ENCODE measurements around the gene ZSCAN31. TPM values are rescaled to one million over a fixed set of nuclear protein-coding genes. Genes with fewer than 3 reads are reported as not detected.
A peak's percentile ranks its signal among the peaks of the same experiment; 100 is the strongest.
"Not testable (repeated sequence)": the region's sequence is repeated elsewhere in the genome, so short reads cannot be mapped to it uniquely, and the experiment has no call there.

The ZSCAN31 gene
- 3.1 and 7.8 TPM in 2 replicates for polyA plus RNA-seq (2014; cell fraction: cytosol; rRNA removed)
- 1.7 and 2.3 TPM in 2 replicates for polyA plus RNA-seq (2014; cell fraction: nucleus; rRNA removed)

- DNase-seq (ENCODE audit: low spot score), result peak; percentile 97
These were observed at the start of gene ZSCAN31 for GRCh38 chr6:28335564-28336283. TSS of gene ZSCAN31 (minus strand) at chr6:28336148. CDS start at chr6:28329683, 6,465 bp downstream.

DNA sequence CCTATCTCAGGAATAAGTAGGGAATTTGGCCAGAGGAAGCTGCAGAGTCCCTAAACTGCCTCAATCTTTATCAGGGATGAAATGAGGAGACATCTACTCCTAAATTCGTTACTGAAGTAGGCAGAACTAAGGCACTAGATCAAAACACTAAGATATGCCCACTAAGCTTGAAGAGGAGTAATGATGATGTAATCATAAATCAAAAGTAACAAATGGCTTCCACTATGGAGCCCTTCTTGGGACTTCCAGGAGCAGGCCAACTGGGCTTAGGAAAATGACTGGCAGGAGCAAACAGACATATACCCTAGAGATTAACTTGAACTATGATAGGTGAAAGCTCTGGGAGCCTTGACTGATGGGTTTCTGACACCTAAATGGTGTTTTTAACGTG is 48.2 kb upstream of the ZSCAN31 start:
- no peak for DNase-seq (ENCODE audit: low spot score)

DNA sequence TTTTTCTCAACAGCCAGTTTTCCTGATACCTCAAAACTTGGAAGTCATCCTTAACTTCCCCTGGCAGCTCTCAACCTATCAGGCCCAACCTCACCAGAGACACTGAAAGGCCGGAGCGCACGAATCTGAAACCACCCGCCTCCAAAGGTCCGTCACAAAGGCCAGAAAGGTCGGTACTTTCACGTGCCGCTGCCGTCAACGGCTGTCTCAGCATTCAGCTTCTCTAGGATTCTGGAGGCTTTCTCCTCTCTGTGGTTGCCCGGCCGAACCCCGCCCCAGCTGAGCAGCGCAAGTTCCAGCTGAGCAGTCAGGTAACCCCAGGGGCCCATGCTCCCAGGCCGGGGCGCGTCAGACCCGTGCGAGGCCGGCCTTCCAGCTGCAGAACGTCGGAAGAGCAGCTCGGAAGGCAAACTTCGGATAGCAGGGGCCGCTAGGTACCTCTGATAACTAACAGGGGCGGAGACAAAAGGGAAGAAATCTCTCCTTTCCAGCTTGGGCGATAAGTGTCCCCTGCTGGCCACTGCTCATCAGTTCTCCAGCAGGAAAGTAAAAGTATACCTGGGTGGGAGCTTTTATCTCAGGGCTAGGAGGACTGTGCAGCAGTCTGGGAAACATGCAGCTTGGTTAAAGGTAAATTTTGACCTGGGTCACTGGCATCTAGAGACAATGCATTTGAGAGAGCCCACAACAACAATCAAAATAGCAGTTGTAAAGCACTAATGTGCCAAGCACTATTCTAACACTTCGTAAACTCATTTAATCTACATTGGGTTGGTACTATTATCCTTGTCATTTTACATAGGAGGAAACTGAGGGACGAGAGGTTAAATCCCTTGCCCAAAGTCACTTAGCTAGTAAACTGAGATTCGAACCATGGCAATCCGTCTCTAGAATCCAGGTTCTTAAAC is 47.5 kb upstream of the ZSCAN31 start:
- DNase-seq (ENCODE audit: low spot score), result no peak

DNA sequence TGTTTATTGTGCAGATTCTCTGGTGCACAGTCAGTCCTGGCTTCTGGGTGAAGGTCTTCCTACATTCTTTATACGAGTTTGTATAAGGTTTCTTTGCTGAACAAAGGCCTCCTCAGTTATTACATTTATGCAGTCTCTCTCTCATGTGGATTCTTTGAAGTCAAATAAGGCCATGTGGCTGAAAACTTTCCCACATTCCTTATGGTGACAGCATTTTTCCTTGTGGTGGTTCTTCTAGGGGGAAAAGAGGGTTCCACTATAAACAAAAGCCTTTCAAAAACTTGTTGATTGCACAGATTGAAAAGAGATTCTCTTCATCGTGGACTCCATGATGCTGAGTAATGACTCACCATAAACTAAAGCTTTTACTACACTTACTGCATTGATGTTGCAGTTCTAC is 44.4 kb upstream of the ZSCAN31 start:
- DNase-seq (ENCODE audit: low spot score), result no peak

- DNase-seq (ENCODE audit: low spot score), result no peak
These were observed 42.7 kb upstream of the ZSCAN31 start for GRCh38 chr6:28378644-28379043.

GRCh38 chr6:28377879-28378278 is 41.9 kb upstream of the ZSCAN31 start:
- DNase-seq (ENCODE audit: low spot score), result no peak

DNA sequence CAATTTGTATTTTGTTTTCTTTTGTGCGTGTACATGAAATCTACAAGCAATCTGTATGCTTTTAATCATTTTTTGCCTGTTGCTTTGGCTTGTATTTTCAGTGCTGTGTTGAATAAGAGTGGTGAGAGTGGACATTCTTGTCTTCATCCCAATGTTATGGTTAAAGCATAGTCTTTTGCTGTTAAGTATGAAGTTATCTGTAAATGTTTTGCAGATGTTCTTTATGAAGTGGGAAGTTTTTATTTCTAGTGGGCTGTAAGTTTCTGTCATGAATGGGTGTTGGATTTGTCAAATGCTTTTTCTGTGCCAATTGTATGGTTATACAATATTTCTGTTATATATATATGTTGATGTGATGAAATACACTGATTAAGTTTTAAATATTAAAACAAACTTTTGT is 38.0 kb upstream of the ZSCAN31 start:
- DNase-seq (ENCODE audit: low spot score), result no peak

GRCh38 chr6:28371706-28372451 is 35.9 kb upstream of the ZSCAN31 start:
- DNase-seq (ENCODE audit: low spot score), result no peak

- DNase-seq (ENCODE audit: low spot score), result no peak
These were observed 35.3 kb upstream of the ZSCAN31 start for GRCh38 chr6:28371280-28371679.

- no peak for DNase-seq (ENCODE audit: low spot score)
These were observed 34.5 kb upstream of the ZSCAN31 start for GRCh38 chr6:28370440-28370839.

- DNase-seq (ENCODE audit: low spot score), result no peak
These were observed 33.5 kb upstream of the ZSCAN31 start for GRCh38 chr6:28369463-28369862.

DNA sequence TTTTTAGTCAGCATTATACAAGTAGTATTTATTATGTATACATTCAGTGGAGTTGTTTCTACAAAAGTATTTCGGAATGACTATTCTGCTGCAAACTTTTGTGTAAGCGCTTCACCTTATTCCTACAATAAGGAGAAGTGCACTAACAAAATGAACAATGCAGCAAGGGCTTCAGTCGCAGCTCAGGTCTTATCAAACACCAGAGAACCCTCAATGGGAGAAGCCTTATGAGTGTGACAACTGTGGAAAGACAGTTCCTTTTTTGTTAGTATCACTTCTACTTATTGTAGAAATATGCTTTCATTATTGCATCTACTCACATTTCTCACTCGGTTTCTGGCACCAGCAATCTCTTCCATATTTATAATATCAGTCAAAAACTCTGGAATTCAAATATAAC is 32.6 kb upstream of the ZSCAN31 start:
- DNase-seq (ENCODE audit: low spot score), result no peak

DNA sequence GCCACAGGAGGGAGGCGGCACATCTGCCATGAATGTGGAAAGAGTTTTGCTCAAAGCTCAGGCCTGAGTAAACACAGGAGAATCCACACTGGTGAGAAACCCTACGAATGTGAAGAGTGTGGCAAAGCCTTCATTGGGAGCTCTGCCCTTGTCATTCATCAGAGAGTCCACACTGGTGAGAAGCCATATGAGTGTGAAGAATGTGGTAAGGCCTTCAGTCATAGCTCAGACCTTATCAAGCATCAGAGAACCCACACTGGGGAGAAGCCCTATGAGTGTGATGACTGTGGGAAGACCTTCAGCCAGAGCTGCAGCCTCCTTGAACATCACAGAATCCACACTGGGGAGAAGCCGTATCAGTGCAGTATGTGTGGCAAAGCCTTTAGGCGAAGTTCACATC is 29.6 kb upstream of the ZSCAN31 start:
- DNase-seq (ENCODE audit: low spot score), result not testable (repeated sequence)

DNA sequence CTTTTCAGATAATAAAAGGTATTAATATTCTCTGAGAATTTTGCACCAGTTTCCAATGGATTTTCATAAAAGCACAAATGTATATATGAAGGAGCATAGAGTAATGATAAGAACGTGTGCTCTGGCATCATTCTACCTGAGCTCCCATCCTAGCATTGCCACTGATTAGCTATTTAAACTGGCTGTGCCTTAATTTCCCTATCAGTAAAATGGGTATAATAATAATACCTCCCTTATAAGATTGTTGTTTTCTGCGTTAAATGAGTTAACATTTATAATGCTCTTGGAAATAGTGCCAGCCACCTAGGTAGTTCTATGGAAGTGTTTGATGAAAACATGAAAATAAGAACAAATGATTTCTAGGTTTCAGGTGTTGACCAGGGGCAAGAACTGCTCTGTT is 25.0 kb upstream of the ZSCAN31 start:
- no peak for DNase-seq (ENCODE audit: low spot score)

DNA sequence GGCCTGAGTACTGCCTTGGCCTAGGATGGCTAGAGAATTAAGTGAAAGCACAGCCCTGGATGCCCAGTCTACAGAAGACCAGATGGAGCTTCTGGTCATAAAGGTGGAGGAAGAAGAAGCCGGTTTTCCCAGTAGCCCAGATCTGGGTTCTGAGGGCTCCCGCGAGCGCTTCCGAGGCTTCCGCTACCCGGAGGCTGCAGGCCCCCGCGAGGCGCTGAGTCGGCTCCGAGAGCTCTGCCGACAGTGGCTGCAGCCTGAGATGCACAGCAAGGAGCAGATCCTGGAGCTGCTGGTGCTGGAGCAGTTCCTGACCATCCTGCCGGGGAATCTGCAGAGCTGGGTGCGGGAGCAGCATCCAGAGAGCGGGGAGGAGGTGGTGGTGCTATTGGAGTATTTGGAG is 23.6 kb upstream of the ZSCAN31 start:
- DNase-seq (ENCODE audit: low spot score), result not testable (repeated sequence)

GRCh38 chr6:28357036-28357435 is 21.1 kb upstream of the ZSCAN31 start:
- no peak for DNase-seq (ENCODE audit: low spot score)

GRCh38 chr6:28356666-28357020 is 20.7 kb upstream of the ZSCAN31 start:
- no peak for DNase-seq (ENCODE audit: low spot score)

DNA sequence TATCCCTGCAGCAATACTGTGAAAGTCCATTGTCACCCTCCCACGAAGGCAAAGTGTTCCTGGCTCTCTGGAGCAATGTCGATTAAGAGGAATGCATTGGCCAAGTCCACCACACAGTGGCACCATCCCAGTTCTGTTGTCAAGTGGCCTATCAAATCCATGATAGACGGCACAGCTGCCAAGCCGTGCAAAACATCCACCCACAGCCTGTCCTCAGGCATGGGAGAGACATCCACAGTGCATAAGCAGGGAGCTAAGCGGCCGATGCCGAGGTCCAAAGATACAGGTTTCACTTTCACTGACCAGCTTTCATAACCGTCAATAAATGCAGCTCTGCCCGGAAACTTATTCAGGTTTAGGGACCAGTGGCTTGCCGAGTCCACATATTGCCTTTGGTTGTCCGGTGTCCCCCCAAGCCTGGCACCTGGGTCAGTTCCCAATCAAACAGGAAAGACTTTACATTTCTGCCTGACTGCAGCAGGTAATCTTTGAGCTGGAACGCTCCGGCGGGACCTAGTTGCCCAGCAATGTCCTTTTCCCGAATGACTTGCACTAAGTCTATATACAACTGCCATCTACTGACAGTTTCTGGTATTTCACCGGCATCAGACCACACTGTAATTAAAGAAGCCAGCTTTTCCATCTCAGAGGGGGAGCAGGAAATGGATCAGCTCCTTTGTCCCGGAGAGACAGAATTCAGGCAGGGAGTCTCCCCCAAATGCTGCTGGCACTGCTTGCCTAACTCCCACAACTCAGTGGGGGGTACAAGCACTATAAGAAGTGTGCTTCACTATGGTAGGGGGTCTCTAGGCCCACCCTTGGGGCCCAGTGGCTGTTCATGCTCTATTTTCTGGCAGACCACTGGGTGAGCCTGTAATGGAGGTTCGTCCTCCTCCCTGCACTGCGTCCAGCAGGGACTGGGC is 20.1 kb upstream of the ZSCAN31 start:
- peak; percentile 80 for DNase-seq (ENCODE audit: low spot score)

DNA sequence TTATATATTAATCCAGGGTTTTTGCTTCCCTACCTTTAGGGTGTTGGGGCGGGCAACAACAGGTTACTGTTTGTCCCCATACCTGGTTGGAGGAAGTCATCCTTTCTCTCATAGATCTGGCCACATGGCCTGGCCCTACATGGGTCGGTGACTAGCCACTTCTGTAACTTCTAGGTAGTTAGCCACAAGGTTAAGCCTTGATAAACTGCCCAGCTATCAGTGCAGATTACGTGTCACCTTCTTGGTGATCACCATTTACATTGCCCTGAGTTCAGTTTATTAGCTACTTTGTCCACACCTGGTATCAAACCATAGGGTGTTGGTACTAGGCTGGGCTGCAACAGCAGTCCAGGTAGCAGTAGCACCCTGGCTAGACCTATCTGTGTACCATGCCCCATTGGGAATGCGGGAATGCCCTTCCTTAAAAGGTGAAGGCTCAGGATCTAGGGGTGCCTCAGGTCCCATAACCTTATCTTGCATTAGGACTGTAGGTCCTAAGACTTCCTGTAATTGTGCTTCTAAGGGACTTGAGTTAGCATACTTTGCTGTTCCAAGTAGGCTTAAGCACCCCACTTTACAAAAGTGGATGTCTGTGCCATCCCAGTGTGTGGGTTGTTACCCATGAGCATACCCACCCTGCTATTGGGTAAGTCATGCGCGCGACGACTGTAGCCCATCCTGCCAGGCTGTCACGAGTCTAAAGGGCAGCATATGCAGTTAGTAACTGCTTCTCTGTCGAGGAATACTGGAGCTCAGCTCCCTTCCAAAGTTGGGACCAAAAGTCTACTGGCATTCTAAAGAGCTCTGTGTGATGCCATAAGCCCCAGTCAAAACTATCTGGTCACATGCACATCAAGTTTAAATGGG is 19.0 kb upstream of the ZSCAN31 start:
- no peak for DNase-seq (ENCODE audit: low spot score)
